ENCODE measurements around the gene ERV3-1. TPM values are rescaled to one million over a fixed set of nuclear protein-coding genes. Genes with fewer than 3 reads are reported as not detected.
A peak's percentile ranks its signal among the peaks of the same experiment; 100 is the strongest.
"Not testable (repeated sequence)": the region's sequence is repeated elsewhere in the genome, so short reads cannot be mapped to it uniquely, and the experiment has no call there.

Gene ERV3-1
- total and polyA plus RNA-seq, 2 donors from 2014 or later: 6.5 to 15.2 TPM

DNA sequence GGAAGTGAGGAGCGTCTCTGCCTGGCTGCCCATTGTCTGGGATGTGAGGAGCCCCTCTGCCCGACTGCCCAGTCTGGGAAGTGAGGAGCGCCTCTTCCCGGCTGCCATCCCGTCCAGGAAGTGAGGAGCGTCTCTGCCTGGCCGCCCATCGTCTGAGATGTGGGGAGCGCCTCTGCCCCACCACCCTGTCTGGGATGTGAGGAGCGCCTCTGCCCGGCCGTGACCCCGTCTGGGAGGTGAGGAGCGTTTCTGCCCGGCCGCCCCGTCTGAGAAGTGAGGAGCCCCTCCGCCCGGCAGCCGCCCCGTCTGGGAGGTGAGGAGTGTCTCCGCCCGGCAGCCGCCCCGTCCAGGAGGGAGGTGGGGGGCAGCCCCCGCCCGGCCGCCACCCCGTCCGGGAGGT, 26.9 kb upstream of the ERV3-1 start:
- DNase-seq; intact Hi-C loops (cut with DNase I); H3K9ac ChIP-seq (ENCODE audit: low read length in 3 of 3); H3K9me3 ChIP-seq (ENCODE audit: control insufficient read depth in 2 of 3, insufficient read depth in 1 of 3, low read length in 3 of 3); FAIRE-seq; H3K4me3 ChIP-seq (ENCODE audit: low read length in 3 of 3); H3K4me1 ChIP-seq (ENCODE audit: control insufficient read depth in 2 of 3, insufficient read depth in 2 of 3, low read depth in 1 of 3, low read length in 3 of 3); H3K36me3 ChIP-seq (ENCODE audit: control insufficient read depth in 2 of 3, insufficient read depth in 3 of 3, low read length in 3 of 3); H3K27me3 ChIP-seq (ENCODE audit: control insufficient read depth, insufficient read depth, low read length); H3K27ac ChIP-seq (ENCODE audit: low read depth in 2 of 2, low read length in 2 of 2): not testable (repeated sequence)

DNA sequence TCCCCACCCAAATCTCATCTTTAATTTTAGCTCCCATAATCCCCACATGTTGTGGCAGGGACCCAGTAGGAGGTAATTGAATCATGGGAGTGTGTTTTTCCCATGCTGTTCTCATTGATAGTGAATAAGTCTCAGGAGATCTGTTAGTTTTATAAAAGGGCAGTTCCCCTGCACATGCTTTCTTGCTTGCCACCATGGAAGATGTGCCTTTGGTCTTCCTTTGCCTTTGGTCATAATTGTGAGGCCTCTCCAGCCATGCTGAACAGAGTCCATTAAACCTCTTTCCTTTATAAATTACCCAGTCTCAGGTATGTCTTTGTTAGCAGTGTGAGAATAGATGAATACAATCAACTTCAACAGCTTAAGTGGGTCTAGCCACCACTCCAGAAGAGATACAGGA, 18.5 kb upstream of the ERV3-1 start:
- H3K9me3 ChIP-seq (ENCODE audit: control insufficient read depth in 2 of 3, insufficient read depth in 1 of 3, low read length in 3 of 3); H3K4me1 ChIP-seq (ENCODE audit: control insufficient read depth in 2 of 3, insufficient read depth in 2 of 3, low read depth in 1 of 3, low read length in 3 of 3); H3K27ac ChIP-seq (ENCODE audit: low read depth in 2 of 2, low read length in 2 of 2); H3K9ac ChIP-seq (ENCODE audit: low read length in 3 of 3); H3K27me3 ChIP-seq (ENCODE audit: control insufficient read depth, insufficient read depth, low read length); FAIRE-seq; H3K36me3 ChIP-seq (ENCODE audit: control insufficient read depth in 2 of 3, insufficient read depth in 3 of 3, low read length in 3 of 3); intact Hi-C loops (cut with DNase I); H3K4me3 ChIP-seq (ENCODE audit: low read length in 3 of 3); DNase-seq: not testable (repeated sequence)

DNA sequence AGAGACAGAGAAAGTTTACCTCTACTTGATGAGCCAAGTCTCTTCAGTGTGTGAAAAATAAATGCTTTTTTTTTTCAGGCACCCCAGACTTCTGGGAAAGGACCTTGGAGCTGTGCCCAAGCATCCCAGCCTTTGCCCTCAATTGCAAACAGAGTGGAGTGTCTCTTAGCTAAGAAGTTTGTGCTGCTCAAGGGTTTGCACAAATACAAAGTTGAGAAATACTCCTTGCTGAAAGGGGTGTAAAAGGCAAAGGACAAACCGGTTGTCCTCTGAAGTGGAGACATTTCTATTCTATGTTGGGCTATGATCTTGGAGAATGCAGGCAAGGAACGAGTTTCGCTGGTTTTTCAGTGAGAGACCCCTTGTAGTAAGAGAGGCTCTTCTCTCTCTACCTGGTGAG, 14.5 kb upstream of the ERV3-1 start:
- H3K9ac ChIP-seq (ENCODE audit: low read length in 3 of 3); H3K36me3 ChIP-seq (ENCODE audit: control insufficient read depth in 2 of 3, insufficient read depth in 3 of 3, low read length in 3 of 3); H3K27me3 ChIP-seq (ENCODE audit: control insufficient read depth, insufficient read depth, low read length); H3K9me3 ChIP-seq (ENCODE audit: control insufficient read depth in 2 of 3, insufficient read depth in 1 of 3, low read length in 3 of 3); FAIRE-seq; H3K27ac ChIP-seq (ENCODE audit: low read depth in 2 of 2, low read length in 2 of 2); H3K4me3 ChIP-seq (ENCODE audit: low read length in 3 of 3); H3K4me1 ChIP-seq (ENCODE audit: control insufficient read depth in 2 of 3, insufficient read depth in 2 of 3, low read depth in 1 of 3, low read length in 3 of 3); intact Hi-C loops (cut with DNase I): not testable (repeated sequence)
- peak in 1 of 5 donors; percentile 14 for DNase-seq

DNA sequence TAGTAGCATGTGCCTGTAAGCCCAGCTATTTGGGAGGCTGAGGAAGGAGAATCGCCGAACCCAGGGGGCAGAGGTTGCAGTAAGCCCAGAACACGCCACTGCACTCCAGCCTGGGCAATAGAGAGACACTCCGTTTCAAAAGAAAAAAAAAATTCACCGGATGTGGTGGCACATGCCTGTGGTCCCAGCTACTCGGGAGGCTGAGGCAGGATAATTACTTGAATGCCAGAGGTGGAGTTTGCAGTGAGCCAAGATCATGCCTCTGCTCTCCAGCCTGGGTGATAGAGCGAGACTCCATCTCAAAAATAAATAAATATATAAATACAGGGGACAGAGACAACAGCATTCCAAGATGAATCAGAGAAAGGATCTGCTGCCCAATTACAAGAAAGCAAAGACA, 3.4 kb upstream of the ERV3-1 start:
- H3K9ac ChIP-seq (ENCODE audit: low read length in 3 of 3); H3K4me3 ChIP-seq (ENCODE audit: low read length in 3 of 3); FAIRE-seq; intact Hi-C loops (cut with DNase I); H3K4me1 ChIP-seq (ENCODE audit: control insufficient read depth in 2 of 3, insufficient read depth in 2 of 3, low read depth in 1 of 3, low read length in 3 of 3); H3K27me3 ChIP-seq (ENCODE audit: control insufficient read depth, insufficient read depth, low read length); H3K36me3 ChIP-seq (ENCODE audit: control insufficient read depth in 2 of 3, insufficient read depth in 3 of 3, low read length in 3 of 3); DNase-seq; H3K27ac ChIP-seq (ENCODE audit: low read depth in 2 of 2, low read length in 2 of 2); H3K9me3 ChIP-seq (ENCODE audit: control insufficient read depth in 2 of 3, insufficient read depth in 1 of 3, low read length in 3 of 3): not testable (repeated sequence)

DNA sequence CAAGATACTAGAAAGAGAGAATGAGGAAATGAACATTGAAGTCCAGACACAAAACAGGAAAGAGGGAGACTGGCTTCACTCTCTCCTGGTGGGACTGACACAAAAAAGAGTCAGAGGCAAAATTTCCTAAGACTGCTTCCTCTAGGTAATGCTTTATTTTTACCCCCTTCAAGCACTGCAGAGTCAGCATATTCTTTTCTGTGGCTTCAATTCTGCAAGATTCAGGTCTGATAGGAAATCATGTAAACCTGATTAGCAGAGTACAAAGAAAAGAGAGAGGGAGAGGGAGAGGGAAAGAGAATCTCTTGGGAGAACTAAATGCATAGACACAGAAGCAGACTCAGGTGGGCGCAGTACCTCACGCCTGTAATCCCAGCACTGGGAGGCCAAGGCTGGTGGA, 2.9 kb upstream of the ERV3-1 start:
- H3K4me3 ChIP-seq (ENCODE audit: low read length in 3 of 3); H3K9ac ChIP-seq (ENCODE audit: low read length in 3 of 3); H3K27ac ChIP-seq (ENCODE audit: low read depth in 2 of 2, low read length in 2 of 2); FAIRE-seq; intact Hi-C loops (cut with DNase I); H3K9me3 ChIP-seq (ENCODE audit: control insufficient read depth in 2 of 3, insufficient read depth in 1 of 3, low read length in 3 of 3); H3K4me1 ChIP-seq (ENCODE audit: control insufficient read depth in 2 of 3, insufficient read depth in 2 of 3, low read depth in 1 of 3, low read length in 3 of 3); H3K27me3 ChIP-seq (ENCODE audit: control insufficient read depth, insufficient read depth, low read length); H3K36me3 ChIP-seq (ENCODE audit: control insufficient read depth in 2 of 3, insufficient read depth in 3 of 3, low read length in 3 of 3); DNase-seq: not testable (repeated sequence)

DNA sequence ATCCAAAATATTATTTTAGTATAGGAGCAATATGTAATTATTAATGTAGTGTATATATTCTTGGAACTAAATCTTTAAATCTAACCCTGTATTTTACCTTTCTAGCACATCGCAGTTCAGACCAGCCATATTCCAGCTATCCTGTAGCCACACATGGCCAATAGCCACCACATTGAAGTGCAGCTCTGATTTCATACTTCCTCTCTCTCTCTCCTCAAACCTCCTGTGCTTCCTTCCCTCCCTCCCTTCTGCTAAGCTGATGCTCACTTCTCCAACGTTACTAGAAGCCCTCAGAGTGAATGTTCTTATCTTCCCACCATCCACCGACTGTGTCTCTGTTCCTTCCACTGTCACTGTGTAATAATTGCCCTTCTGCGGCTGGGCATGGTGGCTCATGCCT, 549 bp upstream of the ERV3-1 start:
- H3K36me3 ChIP-seq (ENCODE audit: control insufficient read depth in 2 of 3, insufficient read depth in 3 of 3, low read length in 3 of 3); H3K4me1 ChIP-seq (ENCODE audit: control insufficient read depth in 2 of 3, insufficient read depth in 2 of 3, low read depth in 1 of 3, low read length in 3 of 3); H3K27me3 ChIP-seq (ENCODE audit: control insufficient read depth, insufficient read depth, low read length); H3K9me3 ChIP-seq (ENCODE audit: control insufficient read depth in 2 of 3, insufficient read depth in 1 of 3, low read length in 3 of 3); intact Hi-C loops (cut with DNase I); FAIRE-seq; H3K27ac ChIP-seq (ENCODE audit: low read depth in 2 of 2, low read length in 2 of 2): not testable (repeated sequence)
- DNase-seq: peak in 1 of 5 donors; percentile 2
- peak overlapping the region in 2 of 3 donors; percentile 73 to 78 for H3K4me3 ChIP-seq (ENCODE audit: low read length in 3 of 3)
- peak overlapping the region in 1 of 3 donors; percentile 86 for H3K9ac ChIP-seq (ENCODE audit: low read length in 3 of 3)
